DMS53 treated with DMSO at 0.1 percent for 48 hours (cell line): ENCODE measurements around the gene TTBK1.

Source experiments
- DNase-seq: peaks from one replicate; lab custom pipeline; 2025; ENCODE audit not compliant: unreplicated experiment; lab: John Stamatoyannopoulos, UW

Gene TTBK1

GRCh38 chr6:43254138-43254817 lies 11.0 kb downstream of the TTBK1 start:
- DNase-seq, result no peak

GRCh38 chr6:43254846-43255245 lies 11.6 kb downstream of the TTBK1 start:
- no peak for DNase-seq

GRCh38 chr6:43255408-43256054 lies 12.2 kb downstream of the TTBK1 start:
- no peak for DNase-seq

GRCh38 chr6:43256670-43257366 lies 13.5 kb downstream of the TTBK1 start:
- no peak for DNase-seq

- DNase-seq, result no peak
Measured at GRCh38 chr6:43257367-43258145, 14.3 kb downstream of the TTBK1 start.

GRCh38 chr6:43258180-43258579 lies 14.9 kb downstream of the TTBK1 start:
- no peak for DNase-seq

GRCh38 chr6:43258807-43259686 lies 15.8 kb downstream of the TTBK1 start:
- no peak for DNase-seq

- DNase-seq, result no peak
Measured at GRCh38 chr6:43260791-43261190, 17.5 kb downstream of the TTBK1 start.

- no peak for DNase-seq
Measured at GRCh38 chr6:43261198-43261597, 17.9 kb downstream of the TTBK1 start.

GRCh38 chr6:43262000-43262779 lies 18.9 kb downstream of the TTBK1 start:
- no peak for DNase-seq

- DNase-seq, result no peak
Measured at GRCh38 chr6:43262780-43263313, 19.6 kb downstream of the TTBK1 start.

GRCh38 chr6:43263314-43264178 lies 20.3 kb downstream of the TTBK1 start:
- peak; percentile 31 for DNase-seq

GRCh38 chr6:43264599-43265145 lies 21.4 kb downstream of the TTBK1 start:
- no peak for DNase-seq

GRCh38 chr6:43265564-43265963 lies 22.3 kb downstream of the TTBK1 start:
- no peak for DNase-seq

GRCh38 chr6:43267619-43268354 lies 24.5 kb downstream of the TTBK1 start:
- no peak for DNase-seq

- no peak for DNase-seq
Measured at GRCh38 chr6:43268355-43268700, 25.0 kb downstream of the TTBK1 start.

- DNase-seq, result no peak
Measured at GRCh38 chr6:43268782-43269272, 25.5 kb downstream of the TTBK1 start.
